ENCODE measurements around the gene YRDC.
"Not testable (repeated sequence)": the region's sequence is repeated elsewhere in the genome, so short reads cannot be mapped to it uniquely, and the experiment has no call there.

The YRDC gene

DNA sequence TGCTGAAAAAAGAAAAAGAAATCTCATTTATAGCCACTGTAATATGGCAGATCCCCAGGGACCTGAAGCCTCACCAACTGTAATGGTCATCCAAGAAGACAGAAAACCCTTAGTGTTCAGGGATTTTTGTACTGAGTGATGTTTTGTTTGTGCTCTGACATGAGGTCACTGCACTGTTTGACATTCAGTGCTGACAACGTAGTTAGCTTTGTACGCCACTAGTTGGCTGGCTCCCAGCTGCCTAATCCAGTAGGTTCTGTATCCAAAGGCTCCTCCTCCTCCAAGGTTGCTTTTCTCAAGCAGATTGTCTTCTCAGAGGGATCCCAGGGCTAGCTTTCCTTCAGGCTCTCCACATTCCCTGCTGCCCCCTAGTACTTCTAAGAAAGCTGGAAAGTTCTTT lies 9.5 kb upstream of the YRDC start:
- no peak for DNase-seq

- no peak for DNase-seq
Measured at GRCh38 chr1:37814252-37814651, 6.2 kb upstream of the YRDC start.

DNA sequence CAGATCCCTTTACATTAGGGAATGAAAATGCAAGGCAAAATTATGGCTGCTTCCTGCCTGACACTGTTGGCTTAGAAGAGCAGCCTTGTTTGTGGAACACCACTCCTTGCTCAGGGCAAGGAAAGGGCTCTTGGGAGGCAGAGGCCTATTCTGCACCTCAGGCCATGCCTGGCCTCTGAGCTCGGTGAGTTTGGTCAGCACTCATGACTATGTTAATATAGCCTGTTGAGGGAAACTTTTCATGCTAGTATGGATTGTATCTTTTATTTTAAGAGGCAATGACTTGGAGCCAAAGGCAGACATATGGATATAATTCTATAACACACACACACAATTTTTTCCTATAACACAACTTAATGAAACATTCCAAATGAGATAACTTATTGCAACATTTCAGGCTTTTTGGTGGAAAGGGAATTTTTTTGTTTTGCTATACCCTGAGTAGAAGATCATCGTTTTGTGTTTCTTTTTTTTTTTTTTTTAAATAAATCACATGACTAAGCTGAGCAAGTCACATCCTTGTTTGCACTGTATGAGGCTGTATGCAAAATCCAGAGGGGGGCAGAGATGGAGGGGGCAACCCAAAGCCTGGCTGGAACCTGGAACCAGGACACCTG lies 5.6 kb upstream of the YRDC start:
- DNase-seq = no peak

DNA sequence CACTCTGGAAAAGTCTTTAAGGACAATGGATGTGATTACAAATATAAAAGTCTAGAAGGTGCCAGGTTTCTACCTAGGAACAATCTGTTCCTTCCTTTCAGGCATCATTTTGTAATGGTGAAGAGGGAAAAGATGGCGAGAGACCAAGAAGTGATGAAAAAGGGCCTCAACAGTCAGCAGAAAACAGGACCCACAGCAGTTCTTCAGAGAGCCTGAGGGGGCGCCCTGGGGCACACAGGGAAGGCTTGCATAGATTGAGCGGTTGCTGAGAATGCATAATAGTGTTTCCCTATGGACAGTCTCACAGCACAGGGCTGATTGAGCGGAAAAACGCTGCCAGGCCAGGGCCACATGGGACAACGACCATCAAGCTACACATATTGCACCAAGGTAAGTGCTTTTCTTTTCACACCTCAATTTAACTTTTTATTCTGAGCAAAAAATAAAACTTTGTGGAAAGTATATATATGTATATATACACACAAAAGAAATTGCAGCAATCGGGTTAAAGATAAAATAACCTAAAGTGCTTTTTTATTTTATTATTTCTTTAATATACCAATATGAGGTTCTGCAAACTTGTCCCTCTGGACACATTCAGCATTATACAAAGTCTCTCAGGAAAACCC lies 3.1 kb upstream of the YRDC start:
- DNase-seq = peak; percentile 74

GRCh38 chr1:37809942-37810341 lies 1.9 kb upstream of the YRDC start:
- no peak for DNase-seq

- peak; percentile 81 for DNase-seq
Measured at GRCh38 chr1:37808369-37809319, 636 bp upstream of the YRDC start.

DNA sequence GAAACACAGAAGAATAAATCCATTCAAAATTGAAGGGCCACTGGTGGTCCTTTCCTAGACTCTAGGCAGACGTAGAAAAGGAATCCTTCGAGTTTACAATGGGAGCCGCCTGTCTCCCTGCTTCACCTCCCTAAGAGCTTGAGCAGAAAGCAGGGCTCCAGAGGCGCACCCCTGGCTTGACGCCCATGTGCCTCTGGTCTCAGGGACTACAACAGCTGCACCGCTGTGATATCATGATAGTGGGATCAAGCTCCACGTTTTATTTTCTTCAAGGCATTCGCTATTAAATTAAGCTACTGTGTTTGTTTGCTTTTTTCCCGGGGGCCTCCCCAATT lies 821 bp downstream of the YRDC start:
- DNase-seq = no peak

- DNase-seq = no peak
Measured at GRCh38 chr1:37802439-37802838, 5.6 kb downstream of the YRDC start.

DNA sequence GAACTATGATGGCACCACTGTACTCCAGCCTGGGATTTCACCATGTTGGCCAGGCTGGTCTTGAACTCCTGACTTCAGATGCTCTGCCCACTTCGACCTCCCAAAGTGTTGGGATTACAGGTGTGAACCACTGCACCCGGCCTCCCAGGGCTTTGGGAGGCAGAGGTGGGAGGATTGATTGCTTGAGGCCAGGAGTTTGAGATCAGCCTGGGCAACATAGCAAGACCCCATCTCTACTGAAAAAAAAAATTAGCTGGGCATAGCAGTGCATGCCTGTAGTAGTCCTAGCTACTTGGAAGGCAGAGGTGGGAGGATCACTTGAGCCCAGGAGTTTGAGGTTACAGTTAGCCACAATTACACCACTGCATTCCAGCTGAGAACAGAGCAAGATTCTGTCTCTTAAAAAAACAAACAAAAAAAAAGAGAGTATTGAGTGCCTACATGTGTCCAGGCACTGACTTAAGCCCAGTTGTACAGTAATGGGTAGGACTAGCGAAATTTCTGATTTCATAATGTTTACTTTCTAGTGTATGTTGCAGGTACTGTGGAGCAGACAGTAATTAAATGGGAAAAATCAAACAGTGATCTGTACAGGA lies 10.2 kb downstream of the YRDC start:
- DNase-seq = no peak

DNA sequence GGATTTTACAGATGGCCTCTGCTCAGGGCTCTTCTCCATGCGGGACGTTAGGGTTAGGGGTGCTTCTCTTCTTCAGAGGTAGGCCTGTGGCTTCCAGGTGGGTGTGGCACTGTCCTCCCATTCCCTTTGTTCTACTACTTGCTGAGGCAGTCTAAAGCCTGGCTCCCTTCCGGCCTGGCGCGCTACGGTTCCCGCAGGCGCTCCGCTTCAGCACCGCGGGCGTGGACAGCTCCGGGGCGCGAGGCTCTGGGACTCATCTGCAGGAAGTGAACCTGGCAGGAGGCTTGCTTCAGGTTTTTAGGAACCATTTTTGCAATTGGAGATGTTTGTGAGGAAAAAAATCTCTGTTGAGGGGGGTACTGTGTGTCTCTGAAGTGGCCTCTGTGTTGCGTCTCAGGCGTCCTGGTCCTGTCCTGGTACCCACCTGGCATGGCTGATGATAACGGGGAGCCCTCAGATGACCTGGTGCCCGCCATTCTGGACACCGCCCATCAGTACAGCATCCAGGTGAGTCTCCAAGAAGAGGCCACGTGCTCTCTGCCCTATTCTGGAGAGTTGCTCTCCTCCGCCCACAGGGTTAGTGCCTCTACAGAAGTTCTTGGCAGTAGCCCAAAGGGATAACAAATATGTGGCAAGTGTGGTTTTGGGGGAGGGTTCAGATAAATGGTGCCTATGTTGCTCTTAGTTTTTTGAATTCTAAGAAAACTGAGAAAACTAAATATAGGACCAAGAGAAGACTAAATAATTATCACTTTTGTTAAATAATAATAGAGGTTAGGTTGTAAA lies 12.5 kb downstream of the YRDC start:
- no peak for DNase-seq

DNA sequence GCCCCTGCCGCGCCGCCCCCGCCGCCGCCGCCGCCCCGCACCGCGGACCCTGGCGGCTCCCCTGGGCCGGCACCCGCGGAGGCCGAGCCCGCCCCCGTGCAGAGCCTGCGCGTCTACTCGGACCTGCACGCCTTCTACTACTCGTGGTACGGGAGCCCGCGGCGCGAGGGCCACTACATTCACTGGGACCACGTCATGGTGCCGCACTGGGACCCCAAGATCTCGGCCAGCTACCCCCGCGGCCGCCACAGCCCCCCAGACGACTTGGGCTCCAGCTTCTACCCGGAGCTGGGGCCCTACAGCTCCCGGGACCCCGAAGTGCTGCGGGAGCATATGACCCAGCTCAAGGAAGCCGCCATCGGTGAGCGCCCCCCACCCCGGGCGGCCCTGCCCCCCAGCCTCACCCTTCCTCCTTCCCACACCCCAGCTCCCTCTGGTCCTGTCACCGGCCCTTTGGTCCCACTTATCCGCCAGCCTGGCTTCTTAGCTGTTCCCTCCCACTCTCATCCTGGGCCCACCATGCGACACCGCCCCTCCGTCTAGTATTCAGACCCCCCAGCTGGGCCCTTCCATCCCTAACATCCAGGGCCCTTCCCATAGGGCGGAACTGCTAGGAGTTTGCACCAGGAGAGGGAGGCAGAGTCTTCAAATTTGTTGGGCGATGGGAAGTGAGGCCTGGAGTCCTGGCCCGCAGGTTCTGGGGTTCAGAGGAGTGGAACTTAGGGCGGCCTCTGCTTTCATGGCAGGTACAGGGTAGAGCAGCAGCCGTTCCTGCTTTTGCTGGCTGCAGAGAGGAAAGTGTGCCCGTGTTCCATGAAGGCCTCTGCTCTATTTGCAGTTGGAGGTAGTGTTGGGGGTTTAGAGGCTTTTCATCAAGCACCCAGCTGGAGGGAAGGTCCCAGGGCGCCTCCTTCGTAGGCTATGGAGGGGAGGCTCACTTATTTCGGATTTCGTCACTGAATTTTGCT lies 13.4 kb downstream of the YRDC start:
- DNase-seq = no peak

DNA sequence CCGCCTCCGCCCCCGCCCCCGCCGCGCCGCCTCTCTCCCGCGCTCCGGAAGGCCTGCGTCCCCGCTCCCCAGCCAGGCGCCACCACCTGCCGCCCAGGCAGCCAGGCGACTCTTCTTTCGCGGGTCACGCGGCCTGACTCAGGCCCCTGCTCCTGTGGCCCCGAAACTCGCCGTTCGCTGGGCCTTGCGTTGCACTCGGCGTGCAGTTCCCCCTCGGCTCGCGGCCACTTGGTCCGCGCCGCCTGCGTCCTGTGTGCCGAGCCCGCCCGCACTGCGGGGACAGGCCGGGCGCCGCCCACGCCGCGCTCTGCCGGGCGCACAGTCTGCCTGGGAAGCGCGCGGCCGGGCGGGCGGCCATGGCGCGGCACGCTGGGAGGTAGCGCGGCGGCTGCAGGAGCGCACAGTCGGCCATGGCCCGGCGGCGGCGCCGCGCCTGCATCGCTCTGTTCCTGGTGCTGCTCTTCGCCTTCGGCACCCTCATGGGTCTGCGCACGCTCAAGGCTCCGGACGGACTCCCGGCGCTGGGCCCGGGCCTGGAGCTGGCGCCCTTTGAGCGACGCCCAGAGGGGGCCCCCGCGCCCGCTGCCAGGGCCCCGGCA lies 14.1 kb downstream of the YRDC start, which contains the start of gene MANEAL:
Gene MANEAL (plus strand): TSS at position 75 of the 599 bp plus-strand sequence. CDS start 336 bp downstream, at position 411.
- DNase-seq = peak; percentile 58

- no peak for DNase-seq
Measured at GRCh38 chr1:37792943-37793686, 14.9 kb downstream of the YRDC start.

GRCh38 chr1:37782491-37782890 lies 25.5 kb downstream of the YRDC start:
- DNase-seq = no peak

- DNase-seq = no peak
Measured at GRCh38 chr1:37778654-37779053, 29.4 kb downstream of the YRDC start.

- no peak for DNase-seq
Measured at GRCh38 chr1:37776946-37777516, 31.0 kb downstream of the YRDC start.

DNA sequence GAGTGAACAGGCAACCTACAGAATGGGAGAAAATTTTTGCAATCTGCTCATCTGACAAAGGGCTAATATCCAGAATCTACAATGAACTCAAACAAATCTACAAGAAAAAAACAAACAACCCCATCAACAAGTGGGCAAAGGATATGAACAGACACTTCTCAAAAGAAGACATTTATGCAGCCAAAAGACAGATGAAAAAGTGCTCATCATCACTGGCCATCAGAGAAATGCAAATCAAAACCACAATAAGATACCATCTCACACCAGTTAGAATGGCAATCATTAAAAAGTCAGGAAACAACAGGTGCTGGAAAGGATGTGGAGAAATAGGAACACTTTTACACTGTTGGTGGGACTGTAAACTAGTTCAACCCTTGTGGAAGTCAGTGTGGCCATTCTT lies 36.6 kb downstream of the YRDC start:
- not testable (repeated sequence) for DNase-seq

- no peak for DNase-seq
Measured at GRCh38 chr1:37767488-37767887, 40.5 kb downstream of the YRDC start.

DNA sequence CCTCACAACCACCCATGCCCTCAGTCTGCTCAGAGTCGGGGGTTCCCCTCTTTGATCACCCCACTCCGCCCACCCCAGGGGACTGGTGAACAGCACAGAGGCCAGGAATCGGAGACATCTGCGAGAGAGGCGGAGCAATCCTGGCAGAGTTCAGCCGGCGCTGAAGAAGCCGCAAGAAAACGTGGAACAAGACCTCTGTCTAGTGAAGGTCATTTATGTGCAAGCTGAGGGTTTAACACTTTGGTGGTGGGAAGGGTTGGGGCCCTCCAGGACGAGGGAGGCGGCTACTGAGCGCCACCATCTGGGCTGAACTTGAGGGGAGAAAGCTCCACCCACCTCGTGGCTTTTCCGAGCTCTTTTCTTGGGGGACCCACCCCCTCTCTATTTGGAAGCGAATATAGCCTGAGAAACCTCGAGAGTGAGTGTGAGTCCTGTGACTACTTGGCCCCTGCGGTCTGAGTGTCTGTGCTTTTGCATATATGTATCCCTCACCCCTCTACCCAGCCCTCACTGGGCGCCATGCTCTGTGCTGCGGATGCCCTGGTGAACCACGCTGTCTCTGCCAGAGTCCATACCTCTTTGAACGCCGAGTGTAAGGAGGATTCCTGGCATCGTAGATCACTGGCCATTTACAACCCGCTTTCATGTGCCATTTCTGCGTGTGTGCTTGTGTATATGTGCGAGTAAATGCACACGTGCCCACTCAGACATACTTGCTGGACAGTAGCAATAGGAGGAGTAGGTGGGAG lies 41.9 kb downstream of the YRDC start:
- peak; percentile 54 for DNase-seq
